Osteocyte (in vitro differentiated cells): ENCODE results near the gene WDR20. TPM values are rescaled to one million over a fixed set of nuclear protein-coding genes. Genes with fewer than 3 reads are reported as not detected.

Experiments
- DNase-seq: peaks from one replicate; pipeline ENCODE4 v3.0.0; 2021; ENCODE audit warnings: mixed read lengths; ENCODE audit not compliant: unreplicated experiment; ENCODE audit errors: extremely low spot score
- H3K27ac Mint-ChIP-seq: one replicate; pipeline ENCODE4 v1.8.0; 2021; ENCODE audit warnings: mild to moderate bottlenecking, mixed read lengths; ENCODE audit not compliant: unreplicated experiment
- H3K27me3 Mint-ChIP-seq: one replicate; pipeline ENCODE4 v1.8.0; 2021; ENCODE audit warnings: mixed read lengths; ENCODE audit not compliant: unreplicated experiment
- H3K36me3 Mint-ChIP-seq: one replicate; pipeline ENCODE4 v1.8.0; 2021; ENCODE audit warnings: mixed read lengths; ENCODE audit not compliant: unreplicated experiment
- H3K4me1 Mint-ChIP-seq: one replicate; pipeline ENCODE4 v1.8.0; 2021; ENCODE audit warnings: mixed read lengths; ENCODE audit not compliant: unreplicated experiment
- H3K4me3 Mint-ChIP-seq: one replicate; pipeline ENCODE4 v1.8.0; 2021; ENCODE audit warnings: mild to moderate bottlenecking, moderate library complexity, mixed read lengths; ENCODE audit not compliant: unreplicated experiment
- H3K9me3 Mint-ChIP-seq: one replicate; pipeline ENCODE4 v1.8.0; 2021; ENCODE audit warnings: mixed read lengths; ENCODE audit not compliant: unreplicated experiment
- CTCF ChIP-seq: fragments of 200-600 bp; sonication (generic); IDR thresholded peaks from 2 replicates; pipeline ENCODE4 v1.5.0; 2021; ENCODE audit warnings: antibody characterized with exemption, mild to moderate bottlenecking, moderate library complexity
- total RNA-seq: library from RNA; stranded (reverse); gene quantifications from 2 replicates; pipeline ENCODE4 v1.2.1, GENCODE V29; 2021

Gene WDR20
- total RNA-seq, 1 donor from 2014 or later: 27.4 TPM

GRCh38 chr14:102138961-102139285 is 774 bp upstream of the WDR20 start:
- no peak for TF ChIP-seq CTCF
- peak overlapping the region; percentile 12 for H3K27ac Mint-ChIP-seq
- H3K27me3 Mint-ChIP-seq: no peaks in the 10 kb centered on the region
- peaks cover 18% of the 10 kb centered on the region for H3K4me1 Mint-ChIP-seq
- H3K4me3 Mint-ChIP-seq: peak overlapping the region; percentile 95
- H3K36me3 Mint-ChIP-seq: peaks cover 5% of the 10 kb centered on the region
- H3K9me3 Mint-ChIP-seq: no peaks in the 10 kb centered on the region
- no peak for DNase-seq

DNA sequence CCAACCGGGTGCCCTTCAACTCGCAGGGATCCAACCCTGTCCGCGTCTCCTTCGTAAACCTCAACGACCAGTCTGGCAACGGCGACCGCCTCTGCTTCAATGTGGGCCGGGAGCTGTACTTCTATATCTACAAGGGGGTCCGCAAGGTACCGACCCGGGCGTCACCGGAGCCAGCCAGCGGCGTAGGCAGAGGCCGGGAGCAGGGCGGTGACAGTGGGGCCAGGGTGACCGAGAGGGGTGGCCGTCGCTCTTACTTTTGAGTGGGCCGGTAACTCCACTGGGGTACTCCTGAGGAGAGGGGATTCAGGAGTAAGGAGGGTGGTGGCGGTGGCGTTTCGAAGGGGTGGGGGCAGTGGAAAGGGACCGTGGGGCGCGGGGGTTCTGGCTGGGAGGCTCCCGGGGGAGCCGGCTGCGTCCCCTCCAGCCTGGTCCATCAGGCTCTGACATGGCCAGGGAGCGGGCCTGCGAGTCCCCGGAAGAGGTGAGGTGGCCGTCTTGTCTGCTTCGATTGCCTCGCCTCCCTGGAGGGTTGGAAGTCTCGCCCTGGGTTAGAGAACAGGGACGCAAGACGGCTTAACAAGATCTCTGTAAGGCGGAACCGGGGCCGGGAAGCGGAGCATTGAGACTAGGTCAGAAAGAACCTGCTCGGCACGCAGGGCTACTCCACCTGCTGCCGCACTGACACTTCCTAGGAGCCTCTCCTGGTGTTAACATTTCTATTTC is 491 bp downstream of the WDR20 start:
- Mint-ChIP-seq H3K36me3 (no peaks in the 10 kb centered on the region), H3K9me3 (no peaks in the 10 kb centered on the region), H3K4me1 (peaks cover 18% of the 10 kb centered on the region), H3K27ac (peak overlapping the region; percentile 96), H3K4me3 (peak overlapping the region; percentile 95), H3K27me3 (no peaks in the 10 kb centered on the region)
- no peak for DNase-seq
- TF ChIP-seq CTCF: no peak

DNA sequence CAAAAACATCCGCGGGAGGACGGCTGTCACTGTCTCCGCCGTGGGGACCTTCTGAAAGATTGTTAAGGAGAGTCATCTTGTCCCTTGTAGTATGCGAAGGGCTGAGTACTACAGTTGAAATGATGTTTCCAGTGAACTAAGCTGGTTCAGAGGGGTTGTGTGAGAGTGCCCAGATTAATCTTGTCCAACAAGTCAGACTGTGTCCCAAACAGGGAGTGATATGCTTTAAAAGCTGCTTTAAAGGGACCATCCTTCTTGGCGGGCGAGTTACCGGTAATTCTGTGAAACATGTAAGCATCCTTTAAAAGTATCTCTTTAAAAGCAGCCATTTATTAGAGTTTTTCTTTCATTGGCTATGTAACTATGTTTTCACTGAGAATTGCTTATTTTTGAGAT is 1.1 kb downstream of the WDR20 start:
- DNase-seq: no peak
- no peaks in the 10 kb centered on the region for H3K9me3 Mint-ChIP-seq
- peak overlapping the region; percentile 96 for H3K27ac Mint-ChIP-seq
- no peak for TF ChIP-seq CTCF
- peaks cover under 1% of the 10 kb centered on the region for H3K36me3 Mint-ChIP-seq
- H3K27me3 Mint-ChIP-seq: no peaks in the 10 kb centered on the region
- peaks cover 18% of the 10 kb centered on the region for H3K4me1 Mint-ChIP-seq
- peak overlapping the region; percentile 95 for H3K4me3 Mint-ChIP-seq

- H3K36me3 Mint-ChIP-seq: peaks cover 4% of the 10 kb centered on the region
- no peak overlapping the region for H3K4me3 Mint-ChIP-seq
- TF ChIP-seq CTCF: no peak
- DNase-seq: no peak
- H3K9me3 Mint-ChIP-seq: no peaks in the 10 kb centered on the region
- H3K27me3 Mint-ChIP-seq: no peaks in the 10 kb centered on the region
- no peak overlapping the region for H3K27ac Mint-ChIP-seq
- peaks cover 18% of the 10 kb centered on the region for H3K4me1 Mint-ChIP-seq
These were observed 2.1 kb downstream of the WDR20 start for GRCh38 chr14:102141797-102142196.

DNA sequence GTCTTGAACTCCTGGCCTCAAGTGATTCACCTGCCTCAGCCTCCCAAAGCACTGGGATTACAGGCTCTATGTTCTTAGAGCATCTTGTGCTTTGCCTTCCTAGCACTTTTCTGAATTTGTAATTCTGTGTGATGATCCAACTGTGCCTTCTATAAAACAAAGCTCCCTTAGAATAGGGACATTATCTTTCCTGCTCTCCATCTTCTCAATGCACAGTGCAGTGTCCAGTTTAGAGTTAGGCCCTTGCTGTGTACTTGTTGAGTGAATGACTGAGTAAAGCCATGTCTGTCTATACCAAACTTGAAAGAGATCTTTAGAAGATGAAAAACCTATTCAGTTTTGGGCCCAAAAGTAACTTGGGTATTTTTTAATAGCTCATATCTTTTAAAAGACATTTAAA is 5.2 kb downstream of the WDR20 start:
- DNase-seq: no peak
- Mint-ChIP-seq H3K4me1 (peaks cover 9% of the 10 kb centered on the region), H3K4me3 (no peak overlapping the region), H3K9me3 (no peaks in the 10 kb centered on the region), H3K27ac (no peak overlapping the region), H3K27me3 (no peaks in the 10 kb centered on the region), H3K36me3 (peaks cover 4% of the 10 kb centered on the region)
- TF ChIP-seq CTCF: no peak
